ENCODE measurements around the gene RPS3.

Gene RPS3

GRCh38 chr11:75435571-75435925 is 36.2 kb downstream of the RPS3 start:
- Histone ChIP-seq H3K36me3 (ENCODE audit: control insufficient read depth, insufficient read depth, low read length) (no peaks in the 10 kb centered on the region), H3K4me3 (ENCODE audit: extremely low read depth, insufficient read depth, low read length, poor library complexity, severe bottlenecking) (no peak overlapping the region), H3K4me1 (ENCODE audit: control insufficient read depth, insufficient read depth, low read length, poor library complexity, severe bottlenecking) (peaks cover 4% of the 10 kb centered on the region), H3K9me3 (ENCODE audit: control insufficient read depth, low read length) (no peaks in the 10 kb centered on the region), H3K27ac (ENCODE audit: low read depth, low read length, severe bottlenecking) (no peak overlapping the region)
- WGBS, 2 experiments (ENCODE audit: insufficient coverage in 2 of 2) = 93 to 95% methylated on average over 9 of the region's 9 CpGs

DNA sequence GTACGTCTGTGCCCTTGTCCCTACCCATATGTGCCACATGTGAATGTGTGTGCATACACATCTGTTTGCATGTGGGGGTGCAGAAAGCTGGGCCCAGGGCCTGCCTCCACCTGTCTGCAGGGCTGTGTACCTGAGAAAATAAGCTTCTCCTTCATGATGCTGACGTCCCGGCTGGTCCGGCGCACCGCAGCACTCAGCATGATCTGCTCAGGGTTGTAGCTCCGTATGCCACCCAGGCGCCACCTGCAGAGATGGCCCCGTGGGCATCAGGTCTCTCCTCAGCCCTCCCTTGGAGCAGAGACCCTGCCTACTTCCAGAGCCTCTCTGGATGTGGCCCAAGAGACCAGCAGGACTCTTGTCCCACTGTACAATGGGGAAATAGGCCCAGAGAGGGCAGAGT is 37.5 kb downstream of the RPS3 start:
- H3K9me3 ChIP-seq (ENCODE audit: control insufficient read depth, low read length) = no peaks in the 10 kb centered on the region
- WGBS, 2 experiments (ENCODE audit: insufficient coverage in 2 of 2) = 94 to 96% methylated on average over 9 of the region's 9 CpGs
- H3K4me3 ChIP-seq (ENCODE audit: extremely low read depth, insufficient read depth, low read length, poor library complexity, severe bottlenecking) = no peak overlapping the region
- H3K4me1 ChIP-seq (ENCODE audit: control insufficient read depth, insufficient read depth, low read length, poor library complexity, severe bottlenecking) = no peaks in the 10 kb centered on the region
- no peaks in the 10 kb centered on the region for H3K36me3 ChIP-seq (ENCODE audit: control insufficient read depth, insufficient read depth, low read length)
- no peak overlapping the region for H3K27ac ChIP-seq (ENCODE audit: low read depth, low read length, severe bottlenecking)

DNA sequence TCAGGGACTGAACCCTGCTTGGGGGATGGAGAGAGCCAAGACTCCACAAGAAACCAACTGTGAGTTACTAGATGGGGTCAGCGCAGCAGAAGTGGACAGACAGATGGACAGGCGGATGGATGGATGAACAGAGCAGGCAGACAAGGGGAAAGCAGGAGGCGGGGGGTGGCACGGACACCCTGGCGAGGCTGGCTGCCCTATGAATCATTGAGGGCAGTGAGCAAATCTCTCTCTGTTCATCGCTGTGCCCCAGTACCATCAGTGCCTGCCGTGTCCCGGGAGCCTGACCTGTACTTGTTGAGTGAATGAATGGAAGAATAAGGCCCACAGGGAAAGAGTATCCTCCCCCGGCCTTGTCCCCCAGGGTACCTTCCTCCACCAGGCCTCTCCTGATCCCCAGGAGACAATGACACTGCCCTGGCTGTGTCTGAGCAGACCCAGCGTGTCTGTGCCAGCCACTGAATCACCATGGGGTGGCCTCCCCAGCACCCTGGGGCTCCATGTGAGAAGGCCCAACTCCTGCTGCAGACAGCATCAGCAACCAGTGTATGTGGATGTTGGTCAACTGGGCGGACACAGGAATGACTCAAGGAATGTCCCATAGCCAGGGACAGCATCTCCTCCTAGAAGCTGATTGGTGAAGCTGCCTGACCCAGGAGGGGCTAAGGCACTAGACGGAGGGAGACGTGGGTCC is 38.8 kb downstream of the RPS3 start:
- H3K4me1 ChIP-seq (ENCODE audit: control insufficient read depth, insufficient read depth, low read length, poor library complexity, severe bottlenecking) = no peaks in the 10 kb centered on the region
- 94 to 96% methylated on average over 9 to 10 of the region's 13 CpGs for WGBS, 2 experiments (ENCODE audit: insufficient coverage in 2 of 2)

GRCh38 chr11:75439026-75439425 is 39.7 kb downstream of the RPS3 start:
- Histone ChIP-seq H3K4me1 (ENCODE audit: control insufficient read depth, insufficient read depth, low read length, poor library complexity, severe bottlenecking) (no peaks in the 10 kb centered on the region), H3K9me3 (ENCODE audit: control insufficient read depth, low read length) (no peaks in the 10 kb centered on the region), H3K36me3 (ENCODE audit: control insufficient read depth, insufficient read depth, low read length) (no peaks in the 10 kb centered on the region), H3K4me3 (ENCODE audit: extremely low read depth, insufficient read depth, low read length, poor library complexity, severe bottlenecking) (no peak overlapping the region), H3K27ac (ENCODE audit: low read depth, low read length, severe bottlenecking) (no peak overlapping the region)
- WGBS, 2 experiments (ENCODE audit: insufficient coverage in 2 of 2) = 81 to 85% methylated on average over 8 to 12 of the region's 14 CpGs

More for the DNA sequence above, 38.8 kb downstream of the RPS3 start:
- Histone ChIP-seq H3K4me3 (ENCODE audit: extremely low read depth, insufficient read depth, low read length, poor library complexity, severe bottlenecking) (no peak overlapping the region), H3K36me3 (ENCODE audit: control insufficient read depth, insufficient read depth, low read length) (no peaks in the 10 kb centered on the region), H3K27ac (ENCODE audit: low read depth, low read length, severe bottlenecking) (no peak overlapping the region), H3K9me3 (ENCODE audit: control insufficient read depth, low read length) (no peaks in the 10 kb centered on the region)

DNA sequence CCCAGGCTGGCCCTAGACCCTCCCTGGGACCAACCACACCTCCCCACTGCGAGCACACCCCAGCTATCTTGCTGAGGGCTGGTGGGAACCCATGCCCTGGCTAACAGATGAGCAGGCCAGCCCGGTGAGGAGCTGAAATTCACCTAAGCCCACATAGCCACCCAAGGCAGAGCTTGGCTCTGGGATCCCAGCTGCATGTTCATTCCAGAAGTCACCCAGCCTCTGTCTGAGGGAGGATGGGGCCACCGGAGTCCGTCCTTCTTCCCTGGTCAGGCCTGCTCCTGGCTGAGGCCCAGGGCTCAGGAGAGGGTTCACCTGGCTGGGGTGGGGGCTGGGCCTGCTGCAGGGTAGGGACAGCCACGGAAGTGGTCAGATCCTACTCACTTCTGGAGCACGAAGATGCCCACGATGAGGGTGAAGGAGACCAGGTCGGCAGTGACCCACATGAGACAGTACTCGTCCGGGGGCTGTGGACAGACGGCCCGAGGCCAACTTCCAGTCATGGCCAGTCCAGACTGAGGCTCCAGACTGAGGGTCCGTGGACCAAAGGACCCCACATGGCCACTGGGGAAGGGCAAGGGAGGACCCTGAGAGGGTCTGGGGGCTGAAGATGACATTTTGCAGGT is 40.3 kb downstream of the RPS3 start:
- H3K27ac ChIP-seq (ENCODE audit: low read depth, low read length, severe bottlenecking) = no peak overlapping the region
- H3K9me3 ChIP-seq (ENCODE audit: control insufficient read depth, low read length) = no peaks in the 10 kb centered on the region
- H3K4me3 ChIP-seq (ENCODE audit: extremely low read depth, insufficient read depth, low read length, poor library complexity, severe bottlenecking) = no peak overlapping the region
- 90 to 91% methylated on average over 11 to 13 of the region's 13 CpGs for WGBS, 2 experiments (ENCODE audit: insufficient coverage in 2 of 2)
- H3K4me1 ChIP-seq (ENCODE audit: control insufficient read depth, insufficient read depth, low read length, poor library complexity, severe bottlenecking) = no peaks in the 10 kb centered on the region
- H3K36me3 ChIP-seq (ENCODE audit: control insufficient read depth, insufficient read depth, low read length) = no peaks in the 10 kb centered on the region

GRCh38 chr11:75440960-75441803 is 41.9 kb downstream of the RPS3 start:
- no peaks in the 10 kb centered on the region for H3K9me3 ChIP-seq (ENCODE audit: control insufficient read depth, low read length)
- no peak overlapping the region for H3K27ac ChIP-seq (ENCODE audit: low read depth, low read length, severe bottlenecking)
- no peaks in the 10 kb centered on the region for H3K36me3 ChIP-seq (ENCODE audit: control insufficient read depth, insufficient read depth, low read length)
- H3K4me3 ChIP-seq (ENCODE audit: extremely low read depth, insufficient read depth, low read length, poor library complexity, severe bottlenecking) = no peak overlapping the region
- no peaks in the 10 kb centered on the region for H3K4me1 ChIP-seq (ENCODE audit: control insufficient read depth, insufficient read depth, low read length, poor library complexity, severe bottlenecking)
- WGBS, 2 experiments (ENCODE audit: insufficient coverage in 2 of 2) = 92 to 93% methylated on average over 16 to 22 of the region's 27 CpGs

GRCh38 chr11:75441804-75442132 is 42.5 kb downstream of the RPS3 start:
- H3K4me1 ChIP-seq (ENCODE audit: control insufficient read depth, insufficient read depth, low read length, poor library complexity, severe bottlenecking) = no peaks in the 10 kb centered on the region
- no peaks in the 10 kb centered on the region for H3K36me3 ChIP-seq (ENCODE audit: control insufficient read depth, insufficient read depth, low read length)
- H3K27ac ChIP-seq (ENCODE audit: low read depth, low read length, severe bottlenecking) = no peak overlapping the region
- no peaks in the 10 kb centered on the region for H3K9me3 ChIP-seq (ENCODE audit: control insufficient read depth, low read length)
- no peak overlapping the region for H3K4me3 ChIP-seq (ENCODE audit: extremely low read depth, insufficient read depth, low read length, poor library complexity, severe bottlenecking)
- WGBS, 2 experiments (ENCODE audit: insufficient coverage in 2 of 2) = 94 to 95% methylated on average over 4 to 7 of the region's 7 CpGs

- H3K27ac ChIP-seq (ENCODE audit: low read depth, low read length, severe bottlenecking) = no peak overlapping the region
- 92 to 93% methylated on average over 13 to 15 of the region's 15 CpGs for WGBS, 2 experiments (ENCODE audit: insufficient coverage in 2 of 2)
- H3K36me3 ChIP-seq (ENCODE audit: control insufficient read depth, insufficient read depth, low read length) = no peaks in the 10 kb centered on the region
- H3K4me1 ChIP-seq (ENCODE audit: control insufficient read depth, insufficient read depth, low read length, poor library complexity, severe bottlenecking) = no peaks in the 10 kb centered on the region
- H3K4me3 ChIP-seq (ENCODE audit: extremely low read depth, insufficient read depth, low read length, poor library complexity, severe bottlenecking) = no peak overlapping the region
- H3K9me3 ChIP-seq (ENCODE audit: control insufficient read depth, low read length) = no peaks in the 10 kb centered on the region
These were observed 43.0 kb downstream of the RPS3 start for GRCh38 chr11:75442161-75442885.

DNA sequence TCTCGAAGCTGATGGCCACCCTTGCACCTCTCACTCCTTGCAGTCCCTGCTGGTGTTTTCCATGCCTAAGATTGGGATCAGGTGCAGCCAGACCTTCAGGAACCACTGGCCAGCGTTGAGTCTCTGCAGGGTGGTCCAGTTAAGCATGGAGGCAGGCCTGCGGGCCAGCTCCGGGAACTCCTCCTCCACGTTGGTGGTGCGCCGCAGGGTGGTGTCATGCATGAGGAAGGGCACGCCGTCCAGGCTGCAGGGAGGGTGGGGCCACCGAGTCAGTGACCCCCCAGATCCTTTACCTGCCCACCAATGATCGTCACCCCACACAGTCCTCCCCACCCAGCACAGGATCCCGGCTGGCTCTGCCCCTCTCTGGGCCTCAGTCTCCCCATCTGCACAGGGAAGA is 43.7 kb downstream of the RPS3 start:
- WGBS, 2 experiments (ENCODE audit: insufficient coverage in 2 of 2) = 86 to 94% methylated on average over 10 of the region's 12 CpGs
- no peak overlapping the region for H3K4me3 ChIP-seq (ENCODE audit: extremely low read depth, insufficient read depth, low read length, poor library complexity, severe bottlenecking)
- H3K9me3 ChIP-seq (ENCODE audit: control insufficient read depth, low read length) = no peaks in the 10 kb centered on the region
- H3K36me3 ChIP-seq (ENCODE audit: control insufficient read depth, insufficient read depth, low read length) = no peaks in the 10 kb centered on the region
- peaks cover 2% of the 10 kb centered on the region for H3K4me1 ChIP-seq (ENCODE audit: control insufficient read depth, insufficient read depth, low read length, poor library complexity, severe bottlenecking)
- no peak overlapping the region for H3K27ac ChIP-seq (ENCODE audit: low read depth, low read length, severe bottlenecking)

DNA sequence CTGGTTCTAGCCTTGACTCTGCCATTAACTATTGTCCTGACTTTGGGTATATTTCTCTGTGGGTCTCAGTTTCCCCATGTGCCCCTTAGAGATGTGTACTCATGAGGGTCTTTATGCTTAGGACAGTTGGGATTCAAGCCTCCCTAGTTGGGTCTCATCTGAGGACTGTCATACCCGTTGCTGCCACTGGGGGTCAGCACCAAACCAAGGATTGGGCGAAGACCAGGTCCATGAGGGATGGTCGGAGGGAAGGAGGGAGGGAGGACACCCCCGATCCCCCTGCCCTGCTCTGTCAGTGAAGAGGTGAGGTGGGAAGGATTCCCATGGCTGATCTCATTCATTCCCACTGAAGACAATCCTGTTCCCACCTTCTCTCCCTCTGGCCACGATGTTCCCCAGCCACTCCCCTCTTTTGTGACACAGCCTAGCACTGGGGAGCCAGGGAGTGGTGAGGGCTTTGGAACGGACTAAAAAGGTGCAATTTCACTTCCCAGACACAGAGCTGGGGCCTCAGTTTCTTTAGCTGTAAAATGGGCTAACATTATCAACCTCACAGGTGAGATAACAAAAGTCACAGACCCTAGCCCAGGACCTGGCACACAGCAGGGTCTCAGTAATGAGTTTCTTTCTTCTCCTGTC is 46.1 kb downstream of the RPS3 start:
- H3K4me3 ChIP-seq (ENCODE audit: extremely low read depth, insufficient read depth, low read length, poor library complexity, severe bottlenecking) = no peak overlapping the region
- WGBS, 2 experiments (ENCODE audit: insufficient coverage in 2 of 2) = 31 to 50% methylated on average over 2 to 4 of the region's 6 CpGs
- H3K4me1 ChIP-seq (ENCODE audit: control insufficient read depth, insufficient read depth, low read length, poor library complexity, severe bottlenecking) = peaks cover 2% of the 10 kb centered on the region
- no peaks in the 10 kb centered on the region for H3K9me3 ChIP-seq (ENCODE audit: control insufficient read depth, low read length)
- no peak overlapping the region for H3K27ac ChIP-seq (ENCODE audit: low read depth, low read length, severe bottlenecking)
- H3K36me3 ChIP-seq (ENCODE audit: control insufficient read depth, insufficient read depth, low read length) = no peaks in the 10 kb centered on the region

Measured in mesodermal cell (in vitro differentiated cells).